ENCODE results near the gene ESD.
"Not testable (repeated sequence)": the region's sequence is repeated elsewhere in the genome, so short reads cannot be mapped to it uniquely, and the experiment has no call there.

The ESD gene, protein sequence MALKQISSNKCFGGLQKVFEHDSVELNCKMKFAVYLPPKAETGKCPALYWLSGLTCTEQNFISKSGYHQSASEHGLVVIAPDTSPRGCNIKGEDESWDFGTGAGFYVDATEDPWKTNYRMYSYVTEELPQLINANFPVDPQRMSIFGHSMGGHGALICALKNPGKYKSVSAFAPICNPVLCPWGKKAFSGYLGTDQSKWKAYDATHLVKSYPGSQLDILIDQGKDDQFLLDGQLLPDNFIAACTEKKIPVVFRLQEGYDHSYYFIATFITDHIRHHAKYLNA

DNA sequence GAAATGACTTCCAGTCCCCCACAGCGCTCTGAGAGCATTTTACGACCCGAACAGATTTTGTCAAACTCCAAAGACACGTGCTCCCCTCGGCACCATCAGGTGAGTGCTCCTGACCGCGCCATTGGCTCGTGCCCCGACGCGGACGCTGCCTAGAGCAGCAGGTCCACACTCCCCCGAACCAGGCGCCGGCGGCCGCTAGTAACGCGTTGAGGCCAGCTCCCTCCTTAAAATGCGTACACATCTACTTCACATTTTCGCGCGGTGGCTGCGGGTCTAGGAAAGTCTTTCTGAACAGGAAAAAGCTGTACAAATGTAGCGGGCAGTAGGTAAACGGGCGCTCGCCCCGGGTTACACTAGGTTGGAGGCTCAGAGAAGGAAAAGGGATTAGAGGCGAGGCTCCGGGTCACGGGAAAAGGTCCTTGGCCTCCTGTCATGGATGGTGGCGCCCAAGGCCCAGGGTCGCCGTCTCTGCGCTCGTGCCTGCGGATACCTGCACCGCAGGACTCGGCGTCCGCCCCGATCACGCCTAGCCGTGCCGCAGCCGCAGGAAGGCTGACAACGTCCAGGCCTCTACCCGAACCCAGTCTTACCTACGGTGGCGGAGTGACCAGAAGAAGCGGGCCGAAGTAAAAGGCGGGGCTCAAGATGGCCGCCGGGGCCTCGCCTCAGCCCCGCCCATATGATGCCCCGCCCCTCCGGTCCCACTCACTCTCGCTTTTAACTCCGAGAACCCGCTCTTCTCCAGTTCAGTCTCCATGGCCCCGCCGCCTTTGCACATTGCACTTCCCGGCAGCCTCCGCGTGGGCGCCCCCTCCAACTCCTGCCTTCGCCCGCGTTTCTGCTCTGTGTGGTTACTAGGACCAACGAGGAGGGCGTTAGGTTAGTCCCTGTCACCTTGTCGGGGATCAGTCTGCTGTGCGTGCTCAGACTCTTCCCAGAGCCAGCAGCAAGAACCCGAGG is at the start of gene ESD:
ESD (minus strand) TSS at position 647 of the 960 bp plus-strand sequence. CDS start 5,748 bp downstream, outside the sequence.
- peak; percentile 38 for DNase-seq

DNA sequence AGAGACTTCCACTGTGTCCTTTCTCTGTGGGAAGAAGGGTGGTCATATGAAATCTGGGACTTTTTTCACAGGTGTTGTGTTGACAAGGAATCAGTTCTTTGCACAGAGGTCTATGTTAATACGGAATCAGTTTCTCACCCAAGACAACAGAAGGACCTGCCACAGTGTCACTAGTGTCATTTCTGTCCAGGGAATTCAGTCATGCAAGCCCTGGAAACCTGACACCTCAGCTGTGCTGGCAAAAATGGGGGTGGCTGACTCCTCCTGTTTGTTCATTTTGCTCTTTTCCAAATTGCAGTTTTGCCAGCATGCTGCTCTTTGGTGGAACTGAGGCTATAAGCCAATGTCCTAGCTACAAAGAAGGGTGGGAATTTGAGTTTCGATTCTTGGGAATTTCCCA is 49.8 kb upstream of the ESD start:
- no peak for DNase-seq

DNA sequence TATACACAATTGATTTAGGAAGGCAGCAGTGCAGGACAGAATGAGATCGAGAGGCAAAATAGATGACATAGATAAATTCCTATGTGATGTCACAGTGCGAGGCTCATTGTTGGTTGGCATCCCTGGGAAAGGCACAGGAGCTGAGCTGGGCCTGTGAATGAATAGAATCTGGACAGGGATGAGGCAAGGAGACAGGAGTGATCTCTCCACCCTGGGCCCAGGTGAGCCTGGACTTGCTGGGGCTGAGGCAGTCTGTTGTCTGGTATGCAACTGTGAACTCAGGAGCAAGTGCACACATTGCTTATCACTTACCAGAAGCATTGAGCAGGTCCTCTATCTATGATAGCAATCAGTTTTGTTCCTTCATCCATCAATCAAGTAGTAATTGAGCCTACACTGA is 48.2 kb upstream of the ESD start:
- DNase-seq = no peak

- DNase-seq = no peak
Observed at GRCh38 chr13:46844431-46844830, 47.5 kb upstream of the ESD start.

GRCh38 chr13:46839399-46839798 is 42.4 kb upstream of the ESD start:
- DNase-seq = no peak

- no peak for DNase-seq
Observed at GRCh38 chr13:46834657-46835056, 37.7 kb upstream of the ESD start.

- DNase-seq = no peak
Observed at GRCh38 chr13:46831588-46832194, 34.7 kb upstream of the ESD start.

- DNase-seq = no peak
Observed at GRCh38 chr13:46830405-46831005, 33.5 kb upstream of the ESD start.

DNA sequence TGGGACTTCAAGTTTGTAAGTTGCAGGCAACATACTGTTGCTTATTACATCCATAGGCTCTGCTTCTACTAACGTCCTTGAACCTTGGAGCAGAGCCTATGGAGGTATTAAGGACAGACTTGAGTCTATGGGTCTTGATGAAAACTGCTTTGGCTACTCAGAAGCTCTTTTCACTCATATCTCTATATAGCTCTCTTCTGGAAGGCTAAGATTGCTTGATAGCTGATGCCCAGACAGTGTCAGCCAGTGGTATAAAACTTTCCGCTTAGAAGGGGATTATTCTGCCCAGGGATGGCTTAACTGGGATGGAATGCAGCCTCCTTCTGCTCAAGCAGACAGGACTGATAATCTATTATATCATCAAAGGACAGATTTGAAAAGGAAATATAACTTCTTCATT is 25.6 kb upstream of the ESD start:
- DNase-seq = no peak

DNA sequence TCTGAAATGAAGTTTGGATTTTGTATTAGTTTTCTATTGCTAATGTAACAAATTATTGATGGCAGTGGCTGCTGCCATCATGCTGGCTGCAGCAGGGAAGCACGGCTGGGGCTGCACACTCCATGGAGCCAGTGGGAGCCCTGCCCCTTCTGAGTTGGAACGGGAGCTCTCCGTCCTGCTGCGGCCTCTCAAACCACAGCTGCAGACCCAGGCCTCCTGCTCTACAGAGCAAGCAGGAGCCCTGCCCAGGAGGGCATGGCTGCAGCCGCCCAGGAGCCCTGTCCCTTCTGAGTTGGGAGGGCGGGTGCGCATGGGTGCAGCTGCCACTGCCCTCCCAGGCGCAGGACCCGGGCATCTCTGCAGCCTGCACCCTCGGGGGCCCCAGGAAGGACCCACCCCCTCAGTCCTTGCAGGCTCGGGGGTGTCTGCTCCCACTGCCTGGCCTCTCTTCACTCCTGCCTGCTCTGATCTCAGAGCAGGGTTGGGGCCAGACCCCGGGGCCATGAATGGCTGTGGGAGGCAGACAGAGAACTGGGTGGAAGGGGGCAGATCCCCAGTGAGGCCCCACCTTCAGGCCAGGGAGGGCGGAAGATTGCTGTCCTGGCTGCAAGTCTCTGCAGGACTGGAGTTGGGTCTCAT is 21.0 kb upstream of the ESD start:
- no peak for DNase-seq

- no peak for DNase-seq
Observed at GRCh38 chr13:46817095-46817494, 20.1 kb upstream of the ESD start.

DNA sequence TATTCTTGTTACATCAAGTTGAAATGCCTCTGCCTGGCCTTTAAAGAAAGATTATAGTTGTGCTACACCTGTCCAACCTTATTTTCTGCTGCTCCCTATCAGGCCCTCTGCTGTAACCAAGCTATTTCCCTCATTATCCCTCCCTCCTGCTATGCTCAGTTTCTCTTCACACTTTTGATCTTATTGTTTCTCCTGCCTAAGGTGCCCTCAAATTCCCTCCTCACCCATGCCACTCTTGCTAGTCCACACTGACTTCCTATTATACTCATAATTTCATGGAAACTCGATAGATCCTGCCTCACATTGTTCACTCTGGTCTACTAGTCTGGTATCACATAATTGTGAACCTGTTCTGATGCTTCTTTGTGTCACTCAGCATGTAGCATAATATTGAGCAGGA is 19.4 kb upstream of the ESD start:
- DNase-seq = no peak

GRCh38 chr13:46812301-46812797 is 15.4 kb upstream of the ESD start:
- DNase-seq = no peak

DNA sequence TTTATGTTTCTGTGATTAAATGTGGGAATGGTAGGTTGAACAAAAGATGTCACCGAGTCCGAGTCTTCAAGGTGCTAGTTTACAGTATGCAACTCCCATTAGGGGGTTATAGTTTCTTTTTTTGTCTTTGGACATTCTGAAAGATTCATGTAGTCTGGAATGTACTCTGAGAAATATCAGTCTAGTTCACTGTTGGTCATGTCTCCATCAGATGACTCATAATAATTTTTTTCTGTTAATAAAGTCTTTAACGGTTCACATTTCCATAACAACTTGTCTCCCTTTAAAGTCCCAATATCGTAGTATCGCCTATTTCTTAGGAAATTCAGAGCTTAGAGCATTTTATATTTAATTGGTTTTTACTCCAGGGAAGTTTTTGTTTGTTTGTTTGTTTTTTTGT is 13.5 kb upstream of the ESD start:
- DNase-seq = no peak

GRCh38 chr13:46804921-46805320 is 8.0 kb upstream of the ESD start:
- not testable (repeated sequence) for DNase-seq

GRCh38 chr13:46804391-46804815 is 7.4 kb upstream of the ESD start:
- no peak for DNase-seq

- DNase-seq = no peak
Observed at GRCh38 chr13:46803586-46803985, 6.6 kb upstream of the ESD start.

- DNase-seq = no peak
Observed at GRCh38 chr13:46801858-46802257, 4.9 kb upstream of the ESD start.

DNA sequence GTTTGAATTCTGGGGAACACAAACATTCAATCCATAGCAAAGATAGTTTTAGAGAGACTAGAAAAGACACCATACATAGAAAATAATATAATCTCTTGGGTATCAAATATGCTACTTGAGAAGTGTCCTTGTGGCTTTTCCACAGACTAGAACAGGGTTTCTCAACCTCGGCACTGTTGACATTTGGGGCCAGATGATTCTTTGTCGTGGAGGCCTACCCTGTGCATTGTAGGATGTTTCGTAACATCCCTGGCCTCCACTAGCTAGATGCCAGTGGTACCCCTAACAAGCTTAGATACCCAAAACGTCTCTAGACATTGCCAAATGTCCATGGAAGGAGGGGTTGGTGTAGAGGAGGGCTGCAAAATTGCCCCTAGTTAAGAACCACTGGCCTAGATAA is 2.2 kb upstream of the ESD start:
- no peak for DNase-seq

DNA sequence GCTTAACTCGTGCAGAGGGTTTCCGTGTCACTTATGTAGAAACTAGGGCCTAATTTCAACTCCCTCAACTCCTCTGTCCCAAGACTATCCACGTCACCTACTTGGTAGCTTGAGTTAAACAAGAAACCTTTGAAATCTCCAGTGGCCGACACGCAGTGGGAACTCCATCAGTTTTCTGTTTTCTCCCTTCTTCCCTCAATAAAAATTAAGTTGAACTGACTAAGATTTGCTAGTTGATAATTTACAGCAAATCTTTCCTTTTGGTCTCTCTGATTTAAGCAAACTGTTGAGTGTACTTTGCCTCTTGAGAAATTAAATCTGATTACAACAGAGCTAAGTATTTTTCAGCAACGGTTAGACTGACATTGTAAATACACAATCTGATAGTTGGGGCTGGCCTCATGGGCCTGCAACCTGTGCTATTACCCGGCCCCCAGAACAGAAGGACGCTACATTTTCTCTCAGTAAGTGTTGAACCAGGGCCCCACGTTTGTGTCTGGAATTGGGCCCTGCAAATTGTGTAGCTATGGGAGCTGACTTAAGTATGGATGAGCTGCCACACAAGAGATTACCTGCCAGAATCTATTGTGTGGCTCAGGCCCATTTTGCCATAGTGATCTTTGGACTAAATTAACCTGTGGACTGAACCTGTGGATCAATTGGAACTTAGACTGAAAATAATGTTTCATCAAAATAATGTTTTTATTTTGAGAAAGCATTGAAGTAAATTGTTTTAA is 708 bp upstream of the ESD start:
- DNase-seq = no peak

GRCh38 chr13:46796129-46796514 is 839 bp downstream of the ESD start:
- no peak for DNase-seq

GRCh38 chr13:46795321-46795720 is 1.6 kb downstream of the ESD start:
- no peak for DNase-seq
